T-cell (primary cell): Measurements from ENCODE around the gene SETBP1. TPM values are rescaled to one million over a fixed set of nuclear protein-coding genes. Genes with fewer than 3 reads are reported as not detected.

Experiments
- ATAC-seq, 4 experiments: fragments of 200-7000 bp in 3 of 4; fragments of 150-1000 bp in 1 of 4; cut with Tn5 transposase; replicated peaks in 1 of 4; 1 replicate in 3 of 4; 2 replicates in 1 of 4; pipeline ENCODE4 v1.10.0; 2021; ENCODE audit warnings: moderate library complexity in 3 of 4, mild to moderate bottlenecking in 2 of 4, moderate number of reproducible peaks in 1 of 4
- CTCF ChIA-PET, 2 donors: fragments of 300-600 bp; sonication (Branson Sonifier 250); formaldehyde crosslinking; loops; one replicate each; lab custom pipeline; 2022; ENCODE audit warnings: antibody characterized with exemption in 2 of 2; lab: Charles Lee
- POLR2A ChIA-PET, 2 donors: fragments of 300-600 bp; sonication (Branson Sonifier 250); formaldehyde crosslinking; loops; one replicate each; lab custom pipeline; 2022; ENCODE audit warnings: antibody characterized with exemption in 2 of 2; lab: Charles Lee
- DNase-seq, 35 experiments: peaks; one replicate each; pipeline versions ENCODE4 v3.0.0 to v3.0.0-alpha.2; 2013 to 2023
- H3K27ac ChIP-seq: one replicate; pipeline ENCODE4 v1.5.1; 2013; ENCODE audit warnings: low read length
- H3K27me3 ChIP-seq, 2 experiments: replicated peaks in 1 of 2; 1 replicate in 1 of 2; 2 replicates in 1 of 2; pipeline versions ENCODE4 v1.6.1 to v1.7.0; 2013; ENCODE audit warnings: low read length in 1 of 2, mixed read lengths in 1 of 2; ENCODE audit not compliant: control insufficient read depth in 2 of 2, insufficient read depth in 2 of 2; ENCODE audit errors: extremely low read depth in 1 of 2
- H3K36me3 ChIP-seq, 2 donors: 1 replicate in 1 of 2; 2 replicates in 1 of 2; pipeline versions ENCODE4 v1.6.1 to v1.7.0; 2013; ENCODE audit warnings: low read length in 1 of 2; ENCODE audit not compliant: control insufficient read depth in 2 of 2, insufficient read depth in 1 of 2; ENCODE audit errors: extremely low read depth in 1 of 2
- H3K4me1 ChIP-seq, 2 experiments: 1 replicate in 1 of 2; 2 replicates in 1 of 2; pipeline versions ENCODE4 v1.6.1 to v1.7.0; 2013; ENCODE audit warnings: low read length in 2 of 2, mixed read lengths in 1 of 2; ENCODE audit not compliant: insufficient read depth in 2 of 2, control insufficient read depth in 1 of 2; ENCODE audit errors: extremely low read depth in 1 of 2
- H3K4me3 ChIP-seq, 2 donors: 1 replicate in 1 of 2; 2 replicates in 1 of 2; pipeline versions ENCODE4 v1.5.1 to v1.7.0; 2013; ENCODE audit warnings: mild to moderate bottlenecking in 2 of 2, low read length in 1 of 2, moderate library complexity in 1 of 2; ENCODE audit not compliant: control insufficient read depth in 1 of 2; ENCODE audit errors: extremely low read depth in 1 of 2
- H3K9me3 ChIP-seq: 2 replicates; pipeline ENCODE4 v1.7.0; 2013
- H3K27ac Mint-ChIP-seq, 2 donors: one replicate each; pipeline ENCODE4 v1.8.0; 2020 to 2021; ENCODE audit warnings: mild to moderate bottlenecking in 2 of 2, mixed read lengths in 2 of 2
- H3K27me3 Mint-ChIP-seq, 2 donors: one replicate each; pipeline ENCODE4 v1.8.0; 2021 to 2022; ENCODE audit warnings: mixed read lengths in 2 of 2
- H3K36me3 Mint-ChIP-seq: one replicate; pipeline ENCODE4 v1.8.0; 2021; ENCODE audit warnings: mixed read lengths
- H3K4me1 Mint-ChIP-seq, 3 donors: one replicate each; pipeline ENCODE4 v1.8.0; 2020 to 2022; ENCODE audit warnings: mixed read lengths in 3 of 3, mild to moderate bottlenecking in 1 of 3
- H3K4me3 Mint-ChIP-seq, 3 donors: one replicate each; pipeline ENCODE4 v1.8.0; 2020 to 2022; ENCODE audit warnings: mild to moderate bottlenecking in 3 of 3, mixed read lengths in 3 of 3, moderate library complexity in 3 of 3
- H3K9me3 Mint-ChIP-seq, 3 donors: one replicate each; pipeline ENCODE4 v1.8.0; 2020 to 2022; ENCODE audit warnings: mixed read lengths in 3 of 3
- WGBS: methylation state at CpG from one replicate; pipeline ENCODE4 v1.1.5; 2013; ENCODE audit warnings: missing lambda C conversion rate; ENCODE audit not compliant: insufficient coverage; 5-methylcytosine and 5-hydroxymethylcytosine counted together
- total RNA-seq, 35 experiments: library from RNA in 6 of 35; stranded (reverse) in 6 of 35; fragments of 120-200 nt in 1 of 35; gene quantifications; one replicate each; pipeline versions ENCODE4 v1.2.1 to v1.2.4 and lab custom pipeline; 2013 to 2026

The SETBP1 gene
- total RNA-seq, 5 donors from 2014 or later (not counting 1 experiment from before 2014, with no cell fraction given): 1.6 to 5.7 (median 3.2) TPM

DNA sequence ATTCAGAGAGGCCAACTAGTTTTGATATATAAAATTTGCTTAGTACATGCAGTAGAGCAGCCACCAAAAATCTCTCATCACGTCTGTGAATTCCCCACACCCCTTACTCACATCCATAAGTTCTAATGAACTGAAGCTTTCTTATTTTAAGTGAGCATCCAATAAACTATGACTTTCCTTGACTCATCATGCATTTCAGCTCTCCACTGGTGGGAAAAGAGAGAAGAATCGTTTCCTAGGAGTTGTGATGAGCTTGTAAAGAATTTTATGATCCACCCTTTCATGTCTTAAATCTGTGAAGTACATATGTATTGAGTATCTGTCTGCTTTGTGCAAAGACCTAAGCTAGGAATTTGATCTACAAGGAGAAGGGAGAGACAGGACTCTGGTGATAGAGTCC, 428.6 kb downstream of the SETBP1 start:
- Mint-ChIP-seq H3K36me3 (no peaks in the 10 kb centered on the region), H3K4me3 (no peak overlapping the region), H3K9me3 (no peaks in the 10 kb centered on the region), H3K4me1 (peaks cover 0 to 6% (median 0%) of the 10 kb centered on the region in 3 donors), H3K27ac (no peak overlapping the region), H3K27me3 (peaks cover 0 to 4% of the 10 kb centered on the region in 2 donors)
- ChIA-PET POLR2A (no interaction called here), CTCF (no interaction called here)
- ATAC-seq: no peak
- no peak overlapping the region for H3K27ac ChIP-seq
- no peak for DNase-seq
- WGBS: no CpG with 5 or more reads among the region's 2 CpGs
- H3K36me3 ChIP-seq: no peaks in the 10 kb centered on the region
- H3K4me3 ChIP-seq: no peak overlapping the region
- no peaks in the 10 kb centered on the region for H3K27me3 ChIP-seq
- peaks cover 0 to 9% of the 10 kb centered on the region in 2 experiments for H3K4me1 ChIP-seq
- no peaks in the 10 kb centered on the region for H3K9me3 ChIP-seq

DNA sequence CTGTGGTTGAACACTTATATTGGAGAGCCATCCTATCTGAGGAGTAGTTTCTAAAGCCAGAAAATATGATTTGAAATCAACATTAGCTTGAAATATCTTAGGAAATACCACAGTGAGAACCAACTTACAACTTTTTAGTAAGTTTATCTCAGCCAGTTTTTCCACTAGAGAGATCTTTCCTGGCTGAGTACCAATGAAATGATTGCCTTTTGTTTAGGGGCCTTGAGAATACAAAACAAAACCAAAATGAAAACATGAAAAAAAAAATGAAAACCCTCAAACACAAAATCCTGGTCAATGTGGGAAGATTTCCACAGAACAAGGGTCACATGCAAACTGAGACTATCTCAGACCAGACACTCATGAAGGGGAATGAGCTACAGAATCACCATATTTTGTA, 429.0 kb downstream of the SETBP1 start:
- POLR2A ChIA-PET: no interaction called here
- Histone ChIP-seq H3K4me3 (no peak overlapping the region), H3K9me3 (no peaks in the 10 kb centered on the region), H3K4me1 (peaks cover 0 to 7% of the 10 kb centered on the region in 2 experiments), H3K36me3 (no peaks in the 10 kb centered on the region), H3K27me3 (no peaks in the 10 kb centered on the region), H3K27ac (no peak overlapping the region)
- ATAC-seq: no peak
- H3K27me3 Mint-ChIP-seq: peaks cover 2 to 4% of the 10 kb centered on the region in 2 donors
- H3K4me1 Mint-ChIP-seq: peaks cover 0 to 6% (median 0%) of the 10 kb centered on the region in 3 donors
- no peaks in the 10 kb centered on the region for H3K36me3 Mint-ChIP-seq
- no peaks in the 10 kb centered on the region for H3K9me3 Mint-ChIP-seq
- H3K4me3 Mint-ChIP-seq: no peak overlapping the region
- no peak overlapping the region for H3K27ac Mint-ChIP-seq
- no peak for DNase-seq
- CTCF ChIA-PET: no interaction called here

DNA sequence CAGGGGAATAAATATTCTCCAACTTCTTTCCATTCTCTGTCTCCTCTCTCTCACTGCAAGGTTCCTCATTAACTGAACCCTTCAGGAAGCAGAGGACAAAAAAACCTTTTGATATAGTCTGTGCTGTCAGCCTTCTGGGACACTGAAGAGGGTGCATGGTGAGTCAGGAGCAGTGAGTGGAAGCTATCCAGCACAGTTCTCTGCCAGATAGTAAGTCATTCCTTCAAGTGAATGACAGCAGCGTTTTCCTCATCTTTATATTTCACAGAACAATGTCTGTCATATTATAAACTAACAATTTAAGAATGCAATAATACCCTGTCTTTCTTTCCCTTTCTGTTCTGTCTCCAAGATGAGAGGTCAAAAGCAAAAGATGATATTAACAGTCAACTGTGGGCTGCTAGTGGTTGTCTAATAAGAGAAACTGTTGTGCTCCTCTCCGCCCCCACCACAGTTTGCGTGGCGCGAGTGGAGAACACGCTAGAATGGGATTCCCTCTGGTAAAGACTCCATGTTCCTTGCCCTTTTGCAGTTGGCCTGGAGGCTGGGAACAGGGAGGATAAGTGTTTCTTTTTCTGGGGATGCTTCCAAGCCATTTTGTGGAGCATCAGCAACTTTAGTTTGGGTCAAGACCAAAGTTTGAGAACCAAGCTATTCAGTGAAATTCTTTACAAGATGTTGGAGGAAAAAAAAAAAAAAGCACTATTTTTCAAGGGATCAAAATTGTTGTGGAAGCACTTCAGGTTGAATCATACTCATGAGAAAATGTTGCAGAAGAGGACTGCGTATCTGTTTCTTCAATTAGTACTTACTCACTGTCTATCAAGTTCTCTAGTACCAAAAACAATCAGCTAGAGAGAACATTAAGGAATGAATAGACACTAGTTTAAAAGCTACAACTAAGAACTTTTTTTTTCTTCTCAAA, 430.2 kb downstream of the SETBP1 start:
- ChIA-PET CTCF (no interaction called here), POLR2A (no interaction called here)
- DNase-seq (no peak), ATAC-seq (no peak)
- H3K36me3 ChIP-seq: no peaks in the 10 kb centered on the region
- Mint-ChIP-seq H3K27me3 (peaks cover 2 to 4% of the 10 kb centered on the region in 2 donors), H3K36me3 (no peaks in the 10 kb centered on the region), H3K4me3 (no peak overlapping the region), H3K4me1 (no peaks in the 10 kb centered on the region), H3K27ac (no peak overlapping the region), H3K9me3 (no peaks in the 10 kb centered on the region)
- no peaks in the 10 kb centered on the region for H3K9me3 ChIP-seq
- WGBS: 93% methylated on average over 3 of the region's 7 CpGs
- H3K4me3 ChIP-seq: no peak overlapping the region
- no peak overlapping the region for H3K27ac ChIP-seq
- H3K4me1 ChIP-seq: peaks cover 0 to 7% of the 10 kb centered on the region in 2 experiments
- no peaks in the 10 kb centered on the region for H3K27me3 ChIP-seq

DNA sequence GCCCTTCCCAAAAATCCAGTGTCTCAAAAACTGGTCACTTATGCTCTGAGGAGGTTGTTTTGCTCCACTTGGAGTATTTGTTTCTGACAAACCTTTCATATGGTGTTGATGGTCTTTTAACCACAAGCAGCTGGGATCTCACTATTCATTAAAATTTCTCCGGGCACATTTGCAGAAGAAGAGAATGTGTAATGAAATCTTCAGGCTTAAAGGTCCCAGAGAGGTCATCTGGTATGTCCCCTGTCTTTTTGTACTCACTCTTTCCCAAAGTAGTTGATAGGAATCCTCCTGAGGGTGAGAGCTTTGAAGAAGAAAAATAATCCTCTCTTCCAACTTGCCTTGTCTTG, 430.8 kb downstream of the SETBP1 start:
- no peaks in the 10 kb centered on the region for H3K9me3 ChIP-seq
- DNase-seq (no peak), ATAC-seq (no peak)
- Mint-ChIP-seq H3K9me3 (no peaks in the 10 kb centered on the region), H3K36me3 (no peaks in the 10 kb centered on the region), H3K27ac (no peak overlapping the region), H3K4me1 (no peaks in the 10 kb centered on the region), H3K4me3 (no peak overlapping the region), H3K27me3 (peaks cover 2 to 4% of the 10 kb centered on the region in 2 donors)
- WGBS: no CpG with 5 or more reads among the region's 1 CpG
- no peaks in the 10 kb centered on the region for H3K27me3 ChIP-seq
- H3K27ac ChIP-seq: no peak overlapping the region
- no peak overlapping the region for H3K4me3 ChIP-seq
- peaks cover 0 to 6% of the 10 kb centered on the region in 2 experiments for H3K4me1 ChIP-seq
- CTCF ChIA-PET: no interaction called here
- POLR2A ChIA-PET: no interaction called here
- no peaks in the 10 kb centered on the region for H3K36me3 ChIP-seq

DNA sequence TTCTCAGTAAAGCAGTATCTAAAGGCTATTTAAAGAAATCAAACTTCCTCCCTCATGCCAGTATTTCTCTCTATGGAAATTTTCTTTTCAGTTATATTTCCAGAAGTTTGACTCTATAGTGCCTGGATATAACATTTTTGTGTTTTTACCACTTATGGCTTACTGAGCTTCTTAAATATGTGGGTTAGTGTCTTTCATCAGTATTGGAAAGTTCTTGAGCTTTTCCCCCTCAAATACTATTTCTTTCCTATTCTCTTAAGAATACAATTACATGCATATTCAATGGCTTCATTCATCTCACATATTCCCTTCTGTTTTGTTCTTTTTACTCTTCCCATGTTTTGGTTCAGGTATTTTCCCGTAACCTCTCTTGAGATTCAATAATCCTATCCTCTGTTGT, 432.0 kb downstream of the SETBP1 start:
- Mint-ChIP-seq H3K27ac (no peak overlapping the region), H3K27me3 (peaks cover 2 to 4% of the 10 kb centered on the region in 2 donors), H3K36me3 (no peaks in the 10 kb centered on the region), H3K4me3 (no peak overlapping the region), H3K9me3 (no peaks in the 10 kb centered on the region), H3K4me1 (no peaks in the 10 kb centered on the region)
- H3K4me3 ChIP-seq: no peak overlapping the region
- ChIA-PET POLR2A (no interaction called here), CTCF (no interaction called here)
- no peaks in the 10 kb centered on the region for H3K27me3 ChIP-seq
- DNase-seq (no peak), ATAC-seq (no peak)
- no peaks in the 10 kb centered on the region for H3K4me1 ChIP-seq
- WGBS: no CpG with 5 or more reads among the region's 1 CpG
- no peaks in the 10 kb centered on the region for H3K9me3 ChIP-seq
- no peaks in the 10 kb centered on the region for H3K36me3 ChIP-seq
- no peak overlapping the region for H3K27ac ChIP-seq

DNA sequence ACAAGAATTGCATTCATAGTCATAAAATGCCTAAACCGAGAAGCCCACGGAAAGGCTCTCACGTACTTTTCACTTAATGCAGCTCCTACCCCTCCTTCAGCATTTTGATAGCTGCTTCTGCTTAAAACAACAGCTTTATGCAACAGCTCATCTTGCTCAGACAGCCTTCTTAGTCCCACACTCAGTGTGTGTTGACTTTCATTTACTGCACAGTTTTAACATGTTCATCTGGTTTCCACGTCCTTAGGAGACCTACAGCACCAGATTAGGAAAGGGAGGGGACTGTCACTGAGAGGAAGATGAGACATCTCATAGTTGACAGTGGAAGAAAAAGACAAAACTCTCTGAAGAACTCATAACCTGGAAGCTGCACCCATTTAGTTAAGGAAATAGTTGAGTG, 435.4 kb downstream of the SETBP1 start:
- Mint-ChIP-seq H3K4me3 (no peak overlapping the region), H3K27me3 (peaks cover 0 to 2% of the 10 kb centered on the region in 2 donors), H3K27ac (no peak overlapping the region), H3K4me1 (no peaks in the 10 kb centered on the region), H3K9me3 (no peaks in the 10 kb centered on the region), H3K36me3 (no peaks in the 10 kb centered on the region)
- DNase-seq (no peak), ATAC-seq (no peak)
- ChIA-PET POLR2A (interaction anchor here in 1 of 2 donors (0.5 kb wide), 1 partner anchor 15 kb away, joined by 3 read pairs; no protein-coding TSS in a partner anchor), CTCF (no interaction called here)
- Histone ChIP-seq H3K27ac (no peak overlapping the region), H3K4me1 (no peaks in the 10 kb centered on the region), H3K9me3 (no peaks in the 10 kb centered on the region), H3K27me3 (no peaks in the 10 kb centered on the region), H3K36me3 (no peaks in the 10 kb centered on the region), H3K4me3 (no peak overlapping the region)
- 83% methylated on average over 3 of the region's 4 CpGs for WGBS
